K562 (cell line): ENCODE results near the gene CERS6. TPM values are rescaled to one million over a fixed set of nuclear protein-coding genes. Genes with fewer than 3 reads are reported as not detected.

Experiments used
- ATAC-seq: fragments of 200-7000 bp; cut with Tn5 transposase; 3 replicates; pipeline ENCODE4 v1.9.1; 2020; ENCODE audit warnings: moderate library complexity
- BruUV-seq: library from RNA; stranded (reverse); fragments of 400-500 nt; replicated peaks from 2 replicates; lab custom pipeline; 2021; lab: Mats Ljungman, UMichigan
- CTCF ChIA-PET: fragments of 300-600 bp; formaldehyde crosslinking; extraction: SDS; loops from one replicate; lab custom pipeline; 2021; ENCODE audit warnings: low intra/inter-chr PET ratio; lab: Yijun Ruan, JAX
- POLR2A ChIA-PET: fragments of 300-600, 350-650 bp; sonication (Branson Sonifier 250); formaldehyde crosslinking; extraction: SDS; loops from one replicate; lab custom pipeline; 2021; ENCODE audit warnings: antibody characterized with exemption, inconsistent platforms; lab: Yijun Ruan, JAX
- DNase-seq, 4 experiments: peaks; one replicate each; pipeline versions ENCODE4 v3.0.0 to v3.0.0-alpha.2; 2011 to 2018; ENCODE audit warnings: low spot score in 3 of 4, mixed read lengths in 3 of 4; ENCODE audit errors: extremely low read depth in 1 of 4
- FAIRE-seq: peaks from 2 replicates; lab custom pipeline; 2011; peaks lifted over from hg19 to GRCh38; lab: Jason Lieb, UNC
- H2AFZ ChIP-seq: 2 replicates; pipeline ENCODE4 v1.6.0; 2011; ENCODE audit warnings: low read depth, low read length, control low read depth, inconsistent platforms
- H3K27ac ChIP-seq: fragments of 200-600 bp; 3 replicates; pipeline ENCODE4 v1.8.0; 2011; ENCODE audit warnings: low read depth, mild to moderate bottlenecking, control low read depth, inconsistent platforms, low read length, moderate library complexity, mixed read lengths; ENCODE audit errors: extremely low read depth
- H3K27me3 ChIP-seq, 2 experiments: fragments of 300-600 bp in 1 of 2; 2 replicates in 1 of 2; 3 replicates in 1 of 2; pipeline versions ENCODE4 v1.6.0 to v1.8.0; 2011; ENCODE audit warnings: inconsistent platforms in 2 of 2, low read length in 2 of 2, mild to moderate bottlenecking in 1 of 2, mixed read lengths in 1 of 2, moderate library complexity in 1 of 2; ENCODE audit not compliant: control insufficient read depth in 2 of 2, insufficient read depth in 2 of 2
- H3K36me3 ChIP-seq: fragments of 300-600 bp; 3 replicates; pipeline ENCODE4 v1.8.0; 2011; ENCODE audit warnings: mild to moderate bottlenecking, low read length, inconsistent platforms; ENCODE audit not compliant: control insufficient read depth, insufficient read depth
- H3K4me1 ChIP-seq, 2 experiments: fragments of 200-600 bp in 1 of 2; replicated peaks in 1 of 2; 2 replicates in 1 of 2; 3 replicates in 1 of 2; pipeline versions ENCODE4 v1.5.1 to v1.8.0; 2011; ENCODE audit warnings: inconsistent platforms in 2 of 2, low read length in 2 of 2, mild to moderate bottlenecking in 1 of 2, mixed read lengths in 1 of 2, moderate library complexity in 1 of 2; ENCODE audit not compliant: control insufficient read depth in 2 of 2, insufficient read depth in 2 of 2
- H3K4me2 ChIP-seq: 2 replicates; pipeline ENCODE4 v1.6.1; 2011; ENCODE audit warnings: low read length, control low read depth, inconsistent platforms, mixed read lengths; ENCODE audit not compliant: insufficient read depth
- H3K4me3 ChIP-seq: fragments of 200-600 bp; sonication (generic), shearing (Covaris generic); 2 replicates; pipeline ENCODE4 v1.5.1; 2016; ENCODE audit warnings: control low read depth, inconsistent platforms
- H3K79me2 ChIP-seq: fragments of 200-600 bp; 3 replicates; pipeline ENCODE4 v1.8.0; 2011; ENCODE audit warnings: low read length, inconsistent platforms; ENCODE audit not compliant: control insufficient read depth, insufficient read depth
- H3K9ac ChIP-seq, 2 experiments: 2 replicates each; pipeline versions ENCODE4 v1.6.0 to v1.6.1; 2011; ENCODE audit warnings: low read depth in 2 of 2, low read length in 2 of 2, control low read depth in 1 of 2, inconsistent platforms in 1 of 2, mild to moderate bottlenecking in 1 of 2, mixed read lengths in 1 of 2; ENCODE audit not compliant: insufficient read depth in 1 of 2
- H3K9me1 ChIP-seq: one replicate; pipeline ENCODE4 v1.6.0; 2011; ENCODE audit warnings: inconsistent platforms, mild to moderate bottlenecking, low read length, moderate library complexity; ENCODE audit not compliant: control insufficient read depth, insufficient read depth
- H3K9me3 ChIP-seq: replicated peaks from 2 replicates; pipeline ENCODE4 v1.5.1; 2011; ENCODE audit warnings: low read depth, low read length, inconsistent platforms; ENCODE audit not compliant: control insufficient read depth, insufficient read depth
- H4K20me1 ChIP-seq: replicated peaks from 2 replicates; pipeline ENCODE4 v1.6.1; 2011; ENCODE audit warnings: low read length, inconsistent platforms, mixed read lengths; ENCODE audit not compliant: control insufficient read depth, insufficient read depth
- PTTG1 ChIP-seq: fragments of 450-650 bp; IDR thresholded peaks from 2 replicates; pipeline ENCODE4 v1.6.1; 2016; ENCODE audit warnings: low read depth, mild to moderate bottlenecking, missing genetic modification characterization, missing compliant biosample characterization
- ZNF232 ChIP-seq: sonication (generic); formaldehyde crosslinking; IDR thresholded peaks from 2 replicates; pipeline ENCODE4 v1.8.0; 2022; ENCODE audit warnings: mild to moderate bottlenecking, missing genetic modification reagents
- ZNF77 ChIP-seq: fragments of 250-450 bp; sonication (Bioruptor Pico); IDR thresholded peaks from 2 replicates; pipeline ENCODE4 v1.5.0; 2020
- WGBS: fragments of 100-300 bp; shearing (Covaris generic); methylation state at CpG from one replicate; pipeline ENCODE4 v1.1.6; 2016; ENCODE audit warnings: low coverage, mixed read lengths; ENCODE audit not compliant: insufficient coverage; ENCODE audit errors: missing lambda C conversion rate; 5-methylcytosine and 5-hydroxymethylcytosine counted together
- in situ Hi-C: fragments of 300-500 bp; cut with MboI; formaldehyde crosslinking; loops from 4 replicates; pipeline ENCODE4 v1.15.0; 2018; ENCODE audit warnings: inconsistent platforms, mixed read lengths
- intact Hi-C: fragments of 100-400 bp; cut with micrococcal nuclease; formaldehyde crosslinking; loops from 2 replicates; pipeline ENCODE4 v1.14.2; 2022
- polyA plus RNA-seq, 8 experiments: library from polyadenylated mRNA; depleted of rRNA in 4 of 8; stranded (reverse) in 5 of 8; unstranded in 3 of 8; fragments of >200 nt; fragmentation: Nextera tagmentation in 2 of 8; fragmentation: Illumina TruSeq in 1 of 8; extraction: Ambion mirVana in 2 of 8; extraction: Trizol in 1 of 8; gene quantifications; 2 replicates each; pipeline versions ENCODE4 v1.2.1 to v1.2.3, GENCODE V29; 2011 to 2014; ENCODE audit warnings: inconsistent platforms in 1 of 8, missing spikeins in 1 of 8
- total RNA-seq, 7 experiments: library from RNA; depleted of rRNA in 6 of 7; stranded (reverse); fragments of >200 nt in 6 of 7; fragmentation: Illumina TruSeq in 2 of 7; extraction: Trizol in 2 of 7; gene quantifications; 2 replicates each; pipeline versions ENCODE4 v1.2.1 to v1.2.3, GENCODE V29; 2011 to 2021; ENCODE audit warnings: low replicate concordance in 1 of 7
- TF ChIP-seq, protein P1 (sequence below): fragments of 450-650 bp; IDR thresholded peaks from 2 replicates; pipeline ENCODE4 v1.6.1; 2016
- TF ChIP-seq, protein P2 (sequence below): fragments of 250-450 bp; sonication (Bioruptor Pico); IDR thresholded peaks from 2 replicates; pipeline ENCODE4 v1.9.0; 2021; ENCODE audit warnings: mild to moderate bottlenecking
- TF ChIP-seq, protein P3 (sequence below), 2 experiments: IDR thresholded peaks in 1 of 2; conservative IDR thresholded peaks in 1 of 2; 2 replicates each; pipeline ENCODE4 v1.6.1; 2016; ENCODE audit warnings: low read depth in 2 of 2, mild to moderate bottlenecking in 1 of 2, missing compliant biosample characterization in 1 of 2, missing genetic modification characterization in 1 of 2, moderate library complexity in 1 of 2

Gene CERS6
- total and polyA plus RNA-seq, 9 of the 15 experiments (the other 6 are each of a cell fraction or from before 2014, with no cell fraction given) = 1.6 to 13.6 (median 11.4) TPM

DNA sequence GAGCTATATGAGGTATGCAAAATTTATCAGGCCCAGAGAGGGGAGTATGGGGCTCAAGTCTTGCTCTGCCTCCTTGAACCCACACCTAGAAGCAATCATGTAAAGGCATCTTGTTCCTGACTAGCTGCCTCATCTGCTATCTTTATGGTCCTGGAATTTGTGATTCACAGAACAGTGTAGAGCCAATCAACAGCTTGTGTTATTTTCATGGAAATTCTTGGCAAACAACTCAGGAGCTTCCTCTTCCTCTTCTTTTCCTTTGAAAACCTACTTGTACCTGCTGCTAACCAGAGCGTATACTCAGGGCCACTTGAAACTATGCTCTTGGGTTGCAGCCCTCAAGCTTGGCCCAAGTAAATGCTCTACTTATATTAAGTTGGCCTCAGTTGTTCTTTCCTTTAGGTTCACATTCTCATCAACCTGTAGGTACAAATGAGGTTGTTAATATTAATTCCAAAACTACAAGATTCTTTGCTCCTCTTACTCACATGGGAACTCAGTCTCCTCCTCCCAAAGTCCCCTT, 342.9 kb downstream of the CERS6 start (continued):
- TF ChIP-seq ZNF232 = no peak

DNA sequence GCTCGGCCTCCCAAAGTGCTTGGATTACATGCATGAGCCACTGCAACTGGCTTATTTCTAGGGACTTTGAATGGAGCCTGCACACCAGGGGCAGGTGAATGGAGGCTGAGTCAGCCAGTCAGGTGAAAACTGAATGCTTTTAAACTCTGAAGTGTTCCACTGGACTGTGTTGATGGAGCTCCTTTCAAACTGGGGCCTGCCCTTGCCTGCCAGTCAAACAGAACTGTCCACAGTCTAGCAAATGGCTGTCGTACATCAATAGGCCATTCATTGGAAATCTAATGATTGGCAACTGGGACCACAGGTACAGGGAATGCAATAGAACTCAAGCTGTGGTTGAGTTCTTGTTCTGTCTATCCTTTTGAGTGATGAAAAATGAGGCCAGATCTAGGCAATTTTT, 345.4 kb downstream of the CERS6 start:
- CTCF ChIA-PET = no interaction called here

More for the DNA sequence above, 345.4 kb downstream of the CERS6 start:
- TF ChIP-seq, protein P1, sequence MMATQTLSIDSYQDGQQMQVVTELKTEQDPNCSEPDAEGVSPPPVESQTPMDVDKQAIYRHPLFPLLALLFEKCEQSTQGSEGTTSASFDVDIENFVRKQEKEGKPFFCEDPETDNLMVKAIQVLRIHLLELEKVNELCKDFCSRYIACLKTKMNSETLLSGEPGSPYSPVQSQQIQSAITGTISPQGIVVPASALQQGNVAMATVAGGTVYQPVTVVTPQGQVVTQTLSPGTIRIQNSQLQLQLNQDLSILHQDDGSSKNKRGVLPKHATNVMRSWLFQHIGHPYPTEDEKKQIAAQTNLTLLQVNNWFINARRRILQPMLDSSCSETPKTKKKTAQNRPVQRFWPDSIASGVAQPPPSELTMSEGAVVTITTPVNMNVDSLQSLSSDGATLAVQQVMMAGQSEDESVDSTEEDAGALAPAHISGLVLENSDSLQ = peak; percentile 78
- TF ChIP-seq, protein P2, sequence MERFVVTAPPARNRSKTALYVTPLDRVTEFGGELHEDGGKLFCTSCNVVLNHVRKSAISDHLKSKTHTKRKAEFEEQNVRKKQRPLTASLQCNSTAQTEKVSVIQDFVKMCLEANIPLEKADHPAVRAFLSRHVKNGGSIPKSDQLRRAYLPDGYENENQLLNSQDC (CRISPR knock-in tag) = no peak
- TF ChIP-seq PTTG1 (tag) = peak; percentile 10; the same call in 1 of the 2 replicates
- 0 out of 2 replicates have a peak, but pooled peaks have one; percentile 27 for TF ChIP-seq ZNF77 (CRISPR knock-in tag)
- TF ChIP-seq, protein P3, sequence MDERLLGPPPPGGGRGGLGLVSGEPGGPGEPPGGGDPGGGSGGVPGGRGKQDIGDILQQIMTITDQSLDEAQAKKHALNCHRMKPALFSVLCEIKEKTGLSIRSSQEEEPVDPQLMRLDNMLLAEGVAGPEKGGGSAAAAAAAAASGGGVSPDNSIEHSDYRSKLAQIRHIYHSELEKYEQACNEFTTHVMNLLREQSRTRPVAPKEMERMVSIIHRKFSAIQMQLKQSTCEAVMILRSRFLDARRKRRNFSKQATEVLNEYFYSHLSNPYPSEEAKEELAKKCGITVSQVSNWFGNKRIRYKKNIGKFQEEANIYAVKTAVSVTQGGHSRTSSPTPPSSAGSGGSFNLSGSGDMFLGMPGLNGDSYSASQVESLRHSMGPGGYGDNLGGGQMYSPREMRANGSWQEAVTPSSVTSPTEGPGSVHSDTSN (CRISPR knock-in tag; IDR thresholded peaks at IDR 0.05; ENCODE audit: low read depth) = no peak
- TF ChIP-seq, protein P3 (tag; conservative IDR thresholded peaks at IDR 0.05; ENCODE audit: low read depth) = 0 out of 2 replicates have a peak, but pooled peaks have one; percentile 12
- H3K27ac ChIP-seq = peak overlapping the region; percentile 89
- peak overlapping the region; percentile 85 for H3K4me2 ChIP-seq
- intact Hi-C loops = loop anchor here (10.0 kb wide), 1 partner anchor 857 kb away; no protein-coding TSS in a partner anchor
- no peak overlapping the region for H3K4me3 ChIP-seq
- no peak for ATAC-seq
- H3K79me2 ChIP-seq = peaks cover 38% of the 10 kb centered on the region
- H3K27me3 ChIP-seq = no peaks in the 10 kb centered on the region
- H3K4me1 ChIP-seq = peaks cover 19 to 81% of the 10 kb centered on the region in 2 experiments
- no peaks in the 10 kb centered on the region for H3K9me3 ChIP-seq
- H2AFZ ChIP-seq = peak overlapping the region; percentile 94
- H4K20me1 ChIP-seq = no peaks in the 10 kb centered on the region
- H3K9ac ChIP-seq = peak overlapping the region in 1 of 2 experiments; percentile 87; a peak in 2 of 4 replicates
- in situ Hi-C loops = no loop called here
- no TSS peak for BruUV-seq
- no peaks in the 10 kb centered on the region for H3K9me1 ChIP-seq
- POLR2A ChIA-PET = interaction anchor here (0.7 to 7.3 kb wide), 6 partner anchors 8 to 277 kb away, joined by 3 to 81 read pairs (median 5); no protein-coding TSS in a partner anchor
- WGBS = 31% methylated on average over 2 of the region's 2 CpGs
- DNase-seq = peak in 1 of 4 experiments; percentile 40
- peaks cover 4% of the 10 kb centered on the region for H3K36me3 ChIP-seq
- no peak for FAIRE-seq
